HEK293T (cell line): ENCODE data around the gene SAMD4B.

Experiments used
- CTCF ChIA-PET: fragments of 350-600 bp; formaldehyde crosslinking; extraction: SDS; loops from one replicate; lab custom pipeline; 2021; ENCODE audit warnings: antibody characterized with exemption, inconsistent platforms; lab: Yijun Ruan, JAX
- POLR2A ChIA-PET: fragments of 350-600 bp; formaldehyde crosslinking; extraction: SDS; loops from one replicate; lab custom pipeline; 2020; ENCODE audit warnings: antibody characterized with exemption, inconsistent platforms; lab: Yijun Ruan, JAX
- DNase-seq: peaks from one replicate; pipeline ENCODE4 v3.0.0; 2012; ENCODE audit warnings: mixed read lengths; ENCODE audit errors: extremely low spot score
- ARNT ChIP-seq: fragments of 450-650 bp; IDR thresholded peaks from 2 replicates; pipeline ENCODE4 v1.6.1; 2017; ENCODE audit warnings: mild to moderate bottlenecking
- BHLHE40 ChIP-seq: fragments of 450-650 bp; IDR thresholded peaks from 2 replicates; pipeline ENCODE4 v1.6.1; 2016; ENCODE audit warnings: mild to moderate bottlenecking, moderate library complexity, borderline replicate concordance
- CTBP1 ChIP-seq: fragments of 450-650 bp; IDR thresholded peaks from 2 replicates; pipeline ENCODE4 v1.6.1; 2016; ENCODE audit warnings: borderline replicate concordance
- ELF4 ChIP-seq: fragments of 450-650 bp; IDR thresholded peaks from 2 replicates; pipeline ENCODE4 v1.6.1; 2017; ENCODE audit warnings: antibody characterized with exemption
- FOXA1 ChIP-seq: fragments of 450-650 bp; IDR thresholded peaks from 2 replicates; pipeline ENCODE4 v1.6.1; 2016; ENCODE audit warnings: mild to moderate bottlenecking
- FOXK2 ChIP-seq: fragments of 450-650 bp; IDR thresholded peaks from 2 replicates; pipeline ENCODE4 v1.6.1; 2016; ENCODE audit warnings: mild to moderate bottlenecking
- FOXM1 ChIP-seq: fragments of 450-650 bp; IDR thresholded peaks from 2 replicates; pipeline ENCODE4 v1.6.1; 2017; ENCODE audit warnings: mild to moderate bottlenecking, borderline replicate concordance
- HDGF ChIP-seq: fragments of 450-650 bp; IDR thresholded peaks from 2 replicates; pipeline ENCODE4 v1.6.1; 2017; ENCODE audit warnings: antibody characterized with exemption, borderline replicate concordance
- L3MBTL2 ChIP-seq: fragments of 450-650 bp; conservative IDR thresholded peaks from 2 replicates; pipeline ENCODE4 v1.6.1; 2016; ENCODE audit warnings: mild to moderate bottlenecking
- LEF1 ChIP-seq: fragments of 450-650 bp; IDR thresholded peaks from 2 replicates; pipeline ENCODE4 v1.6.1; 2017; ENCODE audit warnings: mild to moderate bottlenecking, borderline replicate concordance
- NFRKB ChIP-seq: fragments of 450-650 bp; IDR thresholded peaks from 2 replicates; pipeline ENCODE4 v1.6.1; 2016; ENCODE audit warnings: mild to moderate bottlenecking, moderate library complexity
- PKNOX1 ChIP-seq: fragments of 450-650 bp; IDR thresholded peaks from 2 replicates; pipeline ENCODE4 v1.6.1; 2016
- SP1 ChIP-seq: fragments of 450-650 bp; IDR thresholded peaks from 2 replicates; pipeline ENCODE4 v1.6.1; 2017
- SUZ12 ChIP-seq: fragments of 450-650 bp; IDR thresholded peaks from 2 replicates; pipeline ENCODE4 v1.6.1; 2016; ENCODE audit warnings: mild to moderate bottlenecking
- TARDBP ChIP-seq: fragments of 450-650 bp; IDR thresholded peaks from 2 replicates; pipeline ENCODE4 v1.6.1; 2016
- ZNF384 ChIP-seq: fragments of 450-650 bp; IDR thresholded peaks from 2 replicates; pipeline ENCODE4 v1.6.1; 2016

Gene SAMD4B

GRCh38 chr19:39342647-39343305 is 555 bp downstream of the SAMD4B start:
- no peak for TF ChIP-seq FOXM1
- no peak for TF ChIP-seq ZNF384
- TF ChIP-seq SUZ12 = no peak
- TF ChIP-seq NFRKB = no peak
- TF ChIP-seq ELF4 = no peak
- no peak for TF ChIP-seq LEF1
- no peak for TF ChIP-seq BHLHE40
- no peak for TF ChIP-seq FOXK2
- no peak for TF ChIP-seq HDGF
- no peak for TF ChIP-seq L3MBTL2
- TF ChIP-seq PKNOX1 = no peak
- POLR2A ChIA-PET = interaction anchor here (0.9 to 1.4 kb wide), 4 partner anchors 10 to 93 kb away, joined by 3 to 9 read pairs (median 6); partner anchors contain the start of genes MED29, PAF1 and RPS16
- CTCF ChIA-PET = interaction anchor here (0.6 to 1.0 kb wide), 4 partner anchors 10 to 1028 kb away, joined by 3 to 4 read pairs (median 3); no protein-coding TSS in a partner anchor
- no peak for DNase-seq

- CTCF ChIA-PET = interaction anchor here (0.6 kb wide), 1 partner anchor 813 kb away, joined by 4 read pairs; no protein-coding TSS in a partner anchor
- POLR2A ChIA-PET = interaction anchor here (1.6 to 2.1 kb wide), 2 partner anchors 45 to 90 kb away, joined by 4 to 9 read pairs; partner anchors contain the start of genes MED29, PAF1 and RPS16
- TF ChIP-seq SUZ12 (no peak), TARDBP (no peak), NFRKB (no peak), PKNOX1 (no peak), BHLHE40 (no peak), ZNF384 (no peak), CTBP1 (no peak), ELF4 (no peak), HDGF (no peak), SP1 (no peak), FOXA1 (no peak), FOXM1 (no peak), ARNT (no peak), LEF1 (no peak), L3MBTL2 (no peak), FOXK2 (no peak)
- no peak for DNase-seq
These were observed 3.7 kb downstream of the SAMD4B start for GRCh38 chr19:39345956-39346355.

GRCh38 chr19:39347332-39348164 is 5.3 kb downstream of the SAMD4B start:
- no peak for DNase-seq
- no peak for TF ChIP-seq TARDBP
- no peak for TF ChIP-seq ARNT
- no peak for TF ChIP-seq BHLHE40
- TF ChIP-seq SP1 = no peak
- TF ChIP-seq FOXM1 = no peak
- no peak for TF ChIP-seq FOXK2
- no peak for TF ChIP-seq PKNOX1
- TF ChIP-seq CTBP1 = no peak
- no peak for TF ChIP-seq LEF1
- TF ChIP-seq ELF4 = no peak
- TF ChIP-seq ZNF384 = no peak
- no peak for TF ChIP-seq SUZ12
- TF ChIP-seq NFRKB = no peak
- no peak for TF ChIP-seq L3MBTL2
- no peak for TF ChIP-seq HDGF
- TF ChIP-seq FOXA1 = no peak
- POLR2A ChIA-PET = interaction anchor here (2.1 kb wide), 1 partner anchor 88 kb away, joined by 9 read pairs; the partner anchor contains the start of gene RPS16
- CTCF ChIA-PET = interaction anchor here (1.1 kb wide), 1 partner anchor 12 kb away, joined by 3 read pairs; the partner anchor contains the start of gene GMFG

- POLR2A ChIA-PET = no interaction called here
These were observed 7.1 kb downstream of the SAMD4B start for GRCh38 chr19:39349326-39349725.

More at GRCh38 chr19:39349326-39349725, 7.1 kb downstream of the SAMD4B start:
- no peak for DNase-seq
- TF ChIP-seq L3MBTL2 (no peak), NFRKB (no peak), PKNOX1 (no peak), SP1 (no peak), FOXK2 (no peak), ELF4 (no peak), CTBP1 (no peak), LEF1 (no peak), FOXM1 (no peak), SUZ12 (no peak), ARNT (no peak), BHLHE40 (no peak), ZNF384 (no peak), TARDBP (no peak), HDGF (no peak), FOXA1 (no peak)
- CTCF ChIA-PET = no interaction called here
